Activated T-helper 17 cell treated with anti-CD3 and anti-CD28 coated beads, Interleukin-2, amount 50 U/mL, for 72 hours (primary cell): ENCODE measurements around the gene RIMBP2. TPM values are rescaled to one million over a fixed set of nuclear protein-coding genes. Genes with fewer than 3 reads are reported as not detected.

Experiments
- ATAC-seq: fragments of 150-1000 bp; cut with Tn5 transposase; replicated peaks from 2 replicates; pipeline ENCODE4 v1.10.0; 2021; ENCODE audit warnings: mild to moderate bottlenecking, moderate library complexity
- H3K27ac Mint-ChIP-seq: one replicate; pipeline ENCODE4 v1.8.0; 2022; ENCODE audit warnings: mixed read lengths
- H3K27me3 Mint-ChIP-seq: one replicate; pipeline ENCODE4 v1.8.0; 2022; ENCODE audit warnings: mixed read lengths
- H3K36me3 Mint-ChIP-seq: one replicate; pipeline ENCODE4 v1.8.0; 2022; ENCODE audit warnings: low read depth, mild to moderate bottlenecking, mixed read lengths
- H3K4me1 Mint-ChIP-seq: one replicate; pipeline ENCODE4 v1.8.0; 2022; ENCODE audit warnings: mixed read lengths
- H3K4me3 Mint-ChIP-seq: one replicate; pipeline ENCODE4 v1.8.0; 2022; ENCODE audit warnings: mild to moderate bottlenecking, mixed read lengths
- H3K9me3 Mint-ChIP-seq: one replicate; pipeline ENCODE4 v1.8.0; 2022; ENCODE audit warnings: mixed read lengths
- total RNA-seq, 2 donors: library from RNA; stranded (reverse); gene quantifications; one replicate each; pipeline ENCODE4 v1.2.3, GENCODE V29; 2022

Gene RIMBP2
- total RNA-seq, 2 donors from 2014 or later = 0.29 TPM; not detected in 1

DNA sequence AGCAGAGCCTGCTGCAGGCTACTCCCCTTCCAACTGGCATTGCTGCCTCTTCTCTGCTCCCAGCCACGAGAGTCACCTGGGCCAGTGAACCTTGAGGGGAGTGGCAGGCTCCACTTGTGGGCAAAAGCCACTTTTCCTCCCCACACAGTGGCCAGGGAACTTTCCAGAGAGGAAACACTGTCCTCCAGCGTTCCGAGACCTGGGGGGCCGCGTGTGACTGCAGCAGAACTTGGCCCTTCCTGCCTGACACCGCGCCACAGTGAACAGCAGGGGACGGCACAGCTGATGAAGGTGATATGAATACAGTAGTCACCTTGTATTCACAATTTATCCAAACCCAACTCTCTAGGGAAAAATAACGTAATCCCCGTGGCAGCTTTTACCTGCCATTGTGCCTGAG, 263.6 kb downstream of the RIMBP2 start:
- H3K27ac Mint-ChIP-seq = no peak overlapping the region
- no peak overlapping the region for H3K4me3 Mint-ChIP-seq
- H3K27me3 Mint-ChIP-seq = no peaks in the 10 kb centered on the region
- no peaks in the 10 kb centered on the region for H3K9me3 Mint-ChIP-seq
- H3K4me1 Mint-ChIP-seq = no peaks in the 10 kb centered on the region
- no peaks in the 10 kb centered on the region for H3K36me3 Mint-ChIP-seq
- no peak for ATAC-seq

DNA sequence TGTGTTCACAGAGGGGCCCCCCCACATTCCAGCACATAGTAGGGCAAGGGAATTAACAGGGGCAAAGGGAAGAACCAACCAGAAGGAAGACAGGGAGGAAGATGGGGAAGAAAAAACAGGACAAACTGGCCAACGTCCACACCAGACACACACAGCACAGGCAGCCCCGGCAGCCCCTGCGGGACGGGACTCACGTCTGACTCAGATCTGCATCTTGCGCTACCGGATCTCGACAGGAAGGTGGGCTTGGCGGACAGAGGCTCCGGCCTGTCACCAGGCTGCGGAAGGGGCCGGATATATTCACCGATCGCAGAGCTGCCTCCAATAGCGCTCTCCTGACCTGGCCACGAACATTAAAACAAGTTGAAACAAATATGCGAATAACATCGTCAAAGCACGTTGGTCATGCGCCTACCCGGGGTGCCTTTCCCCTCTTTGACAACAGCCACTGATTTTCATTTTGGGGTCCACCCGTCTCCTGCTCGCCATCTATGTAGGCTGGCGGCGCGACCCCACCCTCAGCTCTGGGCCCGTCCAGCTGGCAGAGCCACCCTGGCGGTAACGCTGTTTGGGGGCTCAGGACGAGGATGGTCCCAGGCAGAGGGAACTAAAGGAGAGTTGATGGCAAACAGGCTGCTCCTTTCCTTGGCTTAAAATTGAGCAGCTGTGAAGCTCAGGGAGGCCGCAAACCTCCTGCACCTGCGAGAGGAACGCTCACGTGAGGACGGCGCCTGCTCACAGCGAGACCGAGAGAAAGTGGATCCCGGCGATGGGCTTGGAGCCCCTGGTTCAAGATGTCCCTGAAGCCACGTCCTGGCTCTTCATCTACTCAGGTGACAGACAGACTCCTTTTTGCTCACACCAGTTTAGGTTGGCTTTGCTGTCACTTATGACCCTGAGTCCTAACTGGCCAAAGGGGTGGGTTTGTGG, 264.8 kb downstream of the RIMBP2 start:
- ATAC-seq = no peak
- no peaks in the 10 kb centered on the region for H3K4me1 Mint-ChIP-seq
- no peaks in the 10 kb centered on the region for H3K9me3 Mint-ChIP-seq
- no peak overlapping the region for H3K4me3 Mint-ChIP-seq
- no peaks in the 10 kb centered on the region for H3K36me3 Mint-ChIP-seq
- H3K27me3 Mint-ChIP-seq = peaks cover 4% of the 10 kb centered on the region
- no peak overlapping the region for H3K27ac Mint-ChIP-seq

DNA sequence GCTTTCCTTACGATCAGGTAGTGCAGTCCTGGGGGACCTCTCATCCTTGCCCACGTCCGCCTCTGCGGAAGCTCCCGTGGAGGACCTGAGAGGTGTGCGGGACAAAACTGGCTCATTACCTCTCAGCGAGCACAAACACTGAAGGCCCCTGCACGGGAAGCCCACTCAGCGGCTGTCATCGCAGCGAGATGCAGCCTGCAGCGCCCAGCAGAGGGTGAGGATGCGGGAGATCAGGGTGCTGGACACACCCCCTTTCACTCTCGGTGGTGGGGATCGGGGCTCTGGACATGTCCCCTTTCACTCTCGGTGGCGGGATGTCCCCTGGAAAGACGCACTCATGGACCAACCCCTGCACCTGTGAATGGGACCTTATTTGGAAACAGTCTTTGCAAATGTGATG, 266.8 kb downstream of the RIMBP2 start:
- Mint-ChIP-seq H3K27me3 (peaks cover 4% of the 10 kb centered on the region), H3K9me3 (no peaks in the 10 kb centered on the region), H3K36me3 (no peaks in the 10 kb centered on the region), H3K4me1 (no peaks in the 10 kb centered on the region), H3K4me3 (no peak overlapping the region), H3K27ac (no peak overlapping the region)
- ATAC-seq = no peak

DNA sequence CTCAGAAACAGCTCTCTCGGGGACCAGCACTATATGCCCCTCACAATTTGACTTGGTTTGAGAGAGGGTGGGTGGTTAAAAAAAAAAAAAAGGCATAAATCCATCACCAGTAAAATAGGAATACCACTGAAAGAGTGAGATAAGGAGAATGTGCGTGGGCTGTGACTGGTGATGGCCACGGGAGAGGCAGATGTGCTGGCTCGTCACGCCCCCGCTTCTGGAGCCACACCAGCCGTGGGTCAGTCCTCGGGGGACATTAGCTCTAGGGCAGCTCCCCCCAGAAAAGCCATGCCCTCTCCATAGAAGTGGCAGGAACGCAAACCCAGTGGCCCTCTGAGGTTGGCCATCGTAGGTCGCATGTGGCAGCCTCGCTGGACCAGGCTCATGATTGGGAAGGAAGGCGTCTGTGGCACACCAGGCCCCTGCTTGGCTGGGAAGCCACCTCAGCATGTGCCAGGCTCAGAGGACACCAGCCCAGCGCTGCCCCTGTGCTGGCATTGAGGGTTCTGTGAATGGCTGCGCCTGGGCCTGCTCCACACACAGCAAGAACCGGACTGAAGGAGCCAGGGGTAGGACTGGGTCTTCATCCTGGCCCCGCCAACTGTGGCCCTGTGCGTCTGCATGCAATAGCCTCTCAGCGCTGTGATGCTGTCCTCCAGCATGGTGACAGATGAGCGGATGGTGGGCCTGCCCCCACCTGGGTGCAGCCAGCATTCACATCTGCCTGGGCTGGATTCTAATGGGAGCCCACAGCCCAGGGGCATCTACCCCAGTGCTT, 267.9 kb downstream of the RIMBP2 start:
- Mint-ChIP-seq H3K4me1 (no peaks in the 10 kb centered on the region), H3K27ac (no peak overlapping the region), H3K36me3 (no peaks in the 10 kb centered on the region), H3K27me3 (peaks cover 4% of the 10 kb centered on the region), H3K9me3 (no peaks in the 10 kb centered on the region), H3K4me3 (no peak overlapping the region)
- no peak for ATAC-seq

DNA sequence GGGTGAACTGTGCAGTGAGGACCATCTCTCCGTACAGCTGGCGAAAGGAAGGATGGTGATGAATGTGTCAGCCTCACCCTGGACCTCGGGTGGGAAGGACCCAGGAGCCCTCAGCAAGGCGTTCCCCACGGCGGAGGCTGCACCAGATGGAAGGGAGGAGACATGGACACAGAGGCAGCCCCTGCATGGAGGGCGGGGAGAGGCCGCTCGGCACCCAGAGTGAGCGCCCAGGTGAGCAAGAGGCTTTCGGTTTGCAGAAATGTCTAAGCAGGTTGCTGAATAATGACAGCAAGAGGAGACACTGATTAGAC, 268.5 kb downstream of the RIMBP2 start:
- ATAC-seq = no peak
- Mint-ChIP-seq H3K36me3 (no peaks in the 10 kb centered on the region), H3K4me1 (no peaks in the 10 kb centered on the region), H3K27me3 (peaks cover 4% of the 10 kb centered on the region), H3K27ac (no peak overlapping the region), H3K9me3 (no peaks in the 10 kb centered on the region), H3K4me3 (no peak overlapping the region)

DNA sequence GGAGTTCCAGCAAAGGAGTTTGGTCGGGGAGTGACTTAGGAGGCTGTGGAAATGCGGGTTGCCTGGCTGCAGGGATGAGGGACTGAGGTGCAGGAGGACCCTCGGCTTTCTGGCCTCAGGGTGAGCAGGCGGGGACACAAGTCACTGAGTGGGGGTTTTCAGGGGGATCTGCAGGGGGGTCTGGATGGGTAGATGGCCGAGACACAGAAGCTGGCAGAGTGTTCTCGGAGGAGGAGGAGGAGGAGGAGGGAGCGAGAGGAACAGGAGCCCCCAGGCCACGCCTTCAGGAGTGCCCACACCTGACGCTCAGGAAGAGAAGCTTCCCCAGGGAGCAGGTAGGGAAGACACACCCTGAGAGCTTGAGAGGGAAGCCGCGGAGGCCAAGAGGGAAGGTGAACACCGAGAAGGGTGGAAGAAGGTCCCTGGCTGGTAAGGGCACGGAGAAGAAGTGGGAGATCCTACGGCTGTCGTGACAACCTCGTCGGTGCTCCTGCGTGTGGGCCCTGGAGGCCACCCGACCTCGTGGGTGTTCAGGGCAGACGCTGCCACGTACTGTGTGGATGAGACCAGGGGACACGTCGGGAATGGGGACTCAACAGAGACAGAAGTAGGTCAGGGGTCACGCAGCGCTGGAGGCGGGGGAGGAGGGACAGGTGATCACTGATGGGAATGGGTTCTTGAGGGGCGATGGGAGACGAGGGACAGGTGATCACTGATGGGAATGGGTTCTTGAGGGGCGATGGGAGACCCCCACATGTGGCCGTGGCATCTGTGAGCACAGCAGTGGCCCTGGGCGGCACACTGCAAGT, 269.0 kb downstream of the RIMBP2 start:
- ATAC-seq = no peak
- no peaks in the 10 kb centered on the region for H3K4me1 Mint-ChIP-seq
- no peak overlapping the region for H3K4me3 Mint-ChIP-seq
- no peaks in the 10 kb centered on the region for H3K9me3 Mint-ChIP-seq
- H3K36me3 Mint-ChIP-seq = no peaks in the 10 kb centered on the region
- peaks cover 4% of the 10 kb centered on the region for H3K27me3 Mint-ChIP-seq
- H3K27ac Mint-ChIP-seq = no peak overlapping the region

DNA sequence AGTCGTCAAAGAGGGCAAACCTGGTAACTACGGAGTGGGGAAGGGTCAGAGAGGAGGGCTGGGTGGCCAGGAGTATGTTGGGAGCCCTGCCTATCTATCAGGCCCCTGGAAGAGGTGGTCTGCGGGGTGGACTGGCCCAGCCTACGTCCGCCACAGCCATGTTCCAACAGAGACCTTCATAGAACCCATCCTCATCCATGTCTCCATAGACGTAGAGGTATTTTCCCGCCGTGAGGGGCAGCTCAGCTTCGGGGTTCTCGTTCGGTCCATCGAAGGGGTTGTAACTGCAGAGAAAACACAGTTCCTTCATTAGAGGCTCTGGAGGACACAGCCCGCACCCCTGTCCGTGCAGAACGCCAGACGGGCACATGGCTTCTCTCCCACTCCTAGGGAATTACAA, 271.1 kb downstream of the RIMBP2 start:
- Mint-ChIP-seq H3K9me3 (no peaks in the 10 kb centered on the region), H3K36me3 (no peaks in the 10 kb centered on the region), H3K4me3 (no peak overlapping the region), H3K4me1 (no peaks in the 10 kb centered on the region), H3K27ac (no peak overlapping the region), H3K27me3 (peaks cover 4% of the 10 kb centered on the region)
- ATAC-seq = no peak

DNA sequence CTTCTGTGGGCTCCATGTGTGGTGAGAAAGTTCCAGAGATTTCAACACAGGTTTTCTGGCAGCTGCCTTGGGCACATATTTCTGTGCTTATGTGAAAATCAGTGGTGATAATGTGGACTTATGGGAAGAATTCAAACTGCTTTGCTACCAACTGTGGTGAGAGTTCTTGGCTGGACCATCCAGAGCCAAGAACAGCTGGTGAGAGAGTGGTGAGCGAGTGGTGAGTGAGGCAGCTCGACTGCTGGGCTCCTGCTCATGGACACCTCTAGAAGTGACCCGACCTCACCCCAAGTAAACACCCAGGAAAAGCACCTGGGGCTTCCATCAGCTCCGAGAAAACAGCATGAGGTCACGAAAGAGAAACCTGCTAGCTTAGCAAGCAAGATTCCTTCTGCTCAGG, 272.0 kb downstream of the RIMBP2 start:
- Mint-ChIP-seq H3K36me3 (no peaks in the 10 kb centered on the region), H3K4me1 (no peaks in the 10 kb centered on the region), H3K27me3 (peaks cover 4% of the 10 kb centered on the region), H3K9me3 (no peaks in the 10 kb centered on the region), H3K4me3 (no peak overlapping the region), H3K27ac (no peak overlapping the region)
- ATAC-seq = no peak

DNA sequence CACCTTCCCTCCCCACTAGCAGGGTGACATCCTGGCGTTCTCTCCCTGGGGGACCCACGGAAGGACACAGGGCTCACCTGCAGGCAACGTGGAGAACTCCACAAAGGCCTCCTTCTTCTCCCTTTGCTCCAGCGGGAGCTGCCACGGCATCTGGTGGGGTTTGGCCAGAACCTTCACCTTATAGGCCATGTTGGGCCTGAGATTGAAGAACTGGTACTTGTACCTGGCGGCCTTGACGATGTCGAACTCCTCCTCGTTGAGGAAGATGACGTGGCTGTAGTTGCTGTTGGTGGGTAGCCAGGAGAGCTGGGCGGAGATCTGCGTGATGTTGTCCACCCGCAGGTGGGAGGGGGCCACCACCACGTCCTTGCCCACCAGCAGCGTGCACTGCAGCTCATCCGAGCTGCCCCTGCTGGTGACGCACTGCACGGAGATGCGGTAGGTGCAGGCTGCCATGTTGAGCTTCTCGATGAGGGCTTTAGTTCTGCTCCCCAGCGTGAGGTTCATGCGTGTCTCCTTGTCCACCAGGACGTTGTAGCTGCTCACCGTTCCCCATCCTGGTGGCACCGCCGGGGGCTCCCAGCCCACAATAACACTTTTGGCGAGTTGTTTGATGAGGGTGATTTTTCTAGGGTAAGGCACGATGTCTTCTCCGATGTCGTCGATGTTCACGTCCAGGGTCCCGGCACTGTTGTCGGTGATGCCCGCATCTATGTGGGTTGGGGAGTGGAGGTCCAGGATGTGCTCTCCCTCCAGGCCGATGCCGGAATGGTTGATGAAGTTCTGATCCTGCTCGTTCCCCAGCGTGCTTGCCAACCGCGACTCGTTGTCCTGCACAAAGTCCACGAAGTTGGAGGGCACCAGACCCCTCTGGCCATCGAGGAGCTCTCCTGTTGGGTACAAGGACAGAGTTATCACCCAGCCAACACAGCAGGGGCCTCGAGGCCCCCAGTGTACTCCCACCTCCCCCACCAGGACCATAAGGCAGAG, 274.0 kb downstream of the RIMBP2 start:
- no peak for ATAC-seq
- no peaks in the 10 kb centered on the region for H3K36me3 Mint-ChIP-seq
- H3K27me3 Mint-ChIP-seq = peaks cover 4% of the 10 kb centered on the region
- H3K27ac Mint-ChIP-seq = no peak overlapping the region
- no peaks in the 10 kb centered on the region for H3K9me3 Mint-ChIP-seq
- H3K4me1 Mint-ChIP-seq = no peaks in the 10 kb centered on the region
- no peak overlapping the region for H3K4me3 Mint-ChIP-seq

DNA sequence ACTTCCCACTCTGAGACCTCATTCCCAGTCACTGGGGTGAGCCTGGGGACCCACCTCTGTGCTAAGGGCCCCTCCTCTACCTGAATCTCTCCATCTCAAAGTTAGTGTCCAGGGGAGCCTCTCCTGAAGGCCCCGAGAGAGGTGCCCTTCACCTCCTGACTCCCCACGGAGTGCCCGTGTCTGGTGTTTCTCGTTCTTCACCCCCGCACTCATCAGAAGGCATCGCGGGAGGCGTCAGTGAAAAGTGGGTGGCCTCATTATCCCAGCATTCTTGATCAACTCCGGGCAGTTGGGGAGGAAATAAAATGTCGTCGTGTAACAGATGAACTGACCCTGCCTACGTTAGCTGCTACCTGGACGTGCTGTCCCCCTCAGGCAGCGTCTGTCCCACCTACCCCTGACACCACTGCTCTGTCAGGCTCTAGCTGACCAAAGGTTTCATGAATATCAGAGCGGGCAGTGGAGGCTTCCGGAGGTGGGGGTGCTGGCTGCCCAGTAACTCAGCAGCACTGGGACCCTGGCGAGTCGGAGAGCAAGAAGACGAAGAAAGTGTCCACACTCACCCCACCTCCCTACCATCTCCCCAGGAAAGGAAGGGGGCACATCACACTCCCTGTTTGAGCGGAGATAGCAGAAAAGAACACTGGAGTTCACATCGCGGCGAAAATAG, 275.6 kb downstream of the RIMBP2 start:
- no peak for ATAC-seq
- Mint-ChIP-seq H3K9me3 (no peaks in the 10 kb centered on the region), H3K27me3 (no peaks in the 10 kb centered on the region), H3K4me3 (no peak overlapping the region), H3K27ac (no peak overlapping the region), H3K4me1 (no peaks in the 10 kb centered on the region), H3K36me3 (no peaks in the 10 kb centered on the region)

DNA sequence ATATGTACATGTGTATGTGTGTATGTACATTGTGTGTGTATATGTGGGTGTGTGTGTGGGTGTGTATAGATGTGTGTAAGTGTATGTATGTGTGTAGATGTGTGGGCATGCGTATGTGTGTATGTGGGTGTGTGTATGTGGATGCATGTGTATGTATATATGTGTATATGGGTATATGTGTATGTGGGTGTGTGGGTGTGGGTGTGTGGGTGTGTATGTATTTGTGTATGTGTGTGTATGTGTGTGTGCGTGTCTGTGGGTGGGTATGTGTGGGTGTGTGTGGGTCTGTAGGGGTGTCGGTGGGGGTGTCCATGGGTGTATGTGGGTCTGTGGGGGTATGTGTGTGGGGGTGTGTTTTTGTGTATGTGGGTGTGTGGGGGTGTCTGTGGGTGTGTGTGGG, 276.8 kb downstream of the RIMBP2 start:
- Mint-ChIP-seq H3K27ac (no peak overlapping the region), H3K4me1 (no peaks in the 10 kb centered on the region), H3K9me3 (no peaks in the 10 kb centered on the region), H3K4me3 (no peak overlapping the region), H3K27me3 (no peaks in the 10 kb centered on the region), H3K36me3 (no peaks in the 10 kb centered on the region)
- ATAC-seq = no peak

DNA sequence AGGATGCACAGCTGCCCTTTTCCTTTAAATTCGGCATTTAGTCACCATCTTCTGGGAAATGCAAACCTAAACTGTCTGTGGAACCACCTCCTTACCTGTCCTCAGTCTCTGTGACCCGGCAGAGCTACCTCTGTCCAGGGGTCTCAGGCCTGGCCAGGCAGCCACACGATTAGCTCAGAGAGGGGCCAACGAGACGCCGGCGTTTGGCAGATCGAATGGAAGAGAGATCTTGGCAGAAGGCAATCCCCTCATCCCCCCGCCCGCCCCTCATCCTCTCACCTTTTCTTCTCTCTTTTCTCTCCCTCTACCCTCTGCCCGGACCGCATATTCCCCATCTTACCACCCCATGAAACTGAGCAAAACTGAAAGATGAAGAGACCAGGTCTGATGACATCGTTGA, 277.4 kb downstream of the RIMBP2 start:
- no peaks in the 10 kb centered on the region for H3K4me1 Mint-ChIP-seq
- no peak overlapping the region for H3K27ac Mint-ChIP-seq

DNA sequence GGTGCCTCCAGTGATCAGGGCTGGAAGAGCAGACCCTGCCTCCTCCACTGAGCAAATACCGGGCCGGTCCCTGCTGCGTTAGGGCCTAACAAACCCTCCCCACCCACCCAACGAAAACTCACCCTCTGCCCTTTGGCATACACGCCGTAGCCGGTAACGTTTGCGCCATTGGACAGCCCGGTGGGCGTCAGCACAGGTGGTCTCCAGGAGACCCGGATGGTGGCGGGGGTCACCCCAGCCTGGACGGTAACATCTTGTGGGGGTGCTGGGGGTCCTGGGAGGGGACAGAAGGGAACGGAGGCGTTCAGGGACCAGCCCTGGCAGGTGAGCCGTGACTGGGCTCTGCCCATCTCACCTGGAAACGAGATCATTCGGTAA, 277.9 kb downstream of the RIMBP2 start:
- ATAC-seq = no peak
- Mint-ChIP-seq H3K27ac (no peak overlapping the region), H3K36me3 (no peaks in the 10 kb centered on the region)

More for the DNA sequence above, 277.4 kb downstream of the RIMBP2 start:
- no peaks in the 10 kb centered on the region for H3K36me3 Mint-ChIP-seq
- no peaks in the 10 kb centered on the region for H3K27me3 Mint-ChIP-seq
- H3K9me3 Mint-ChIP-seq = no peaks in the 10 kb centered on the region
- ATAC-seq = no peak
- no peak overlapping the region for H3K4me3 Mint-ChIP-seq

More for the DNA sequence above, 277.9 kb downstream of the RIMBP2 start:
- H3K9me3 Mint-ChIP-seq = no peaks in the 10 kb centered on the region
- no peak overlapping the region for H3K4me3 Mint-ChIP-seq
- H3K27me3 Mint-ChIP-seq = no peaks in the 10 kb centered on the region
- no peaks in the 10 kb centered on the region for H3K4me1 Mint-ChIP-seq
